GM18511 (cell line): Measurements from ENCODE around the gene CDON.

ENCODE experiments used
- ATAC-seq: cut with Tn5 transposase; IDR thresholded peaks from one replicate; pipeline ENCODE4 v1.9.1; 2021; ENCODE audit warnings: mild to moderate bottlenecking, moderate library complexity; ENCODE audit not compliant: unreplicated experiment

Gene CDON

DNA sequence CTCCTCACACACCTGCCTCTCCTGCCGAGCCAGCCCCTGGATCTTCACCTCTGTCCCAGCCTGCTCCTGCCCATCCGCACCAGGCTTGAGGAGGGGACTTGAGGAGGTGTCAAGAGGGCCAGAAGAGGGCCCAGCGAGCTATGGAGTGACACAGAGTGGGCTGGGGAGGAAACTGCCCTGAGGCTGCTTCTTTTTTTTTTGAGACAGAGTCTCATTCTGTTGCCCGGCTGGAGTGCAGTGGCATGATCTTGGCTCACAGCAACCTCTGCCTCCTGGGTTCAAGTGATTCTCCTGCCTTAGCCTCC is 21.9 kb upstream of the CDON start:
- no peak for ATAC-seq

DNA sequence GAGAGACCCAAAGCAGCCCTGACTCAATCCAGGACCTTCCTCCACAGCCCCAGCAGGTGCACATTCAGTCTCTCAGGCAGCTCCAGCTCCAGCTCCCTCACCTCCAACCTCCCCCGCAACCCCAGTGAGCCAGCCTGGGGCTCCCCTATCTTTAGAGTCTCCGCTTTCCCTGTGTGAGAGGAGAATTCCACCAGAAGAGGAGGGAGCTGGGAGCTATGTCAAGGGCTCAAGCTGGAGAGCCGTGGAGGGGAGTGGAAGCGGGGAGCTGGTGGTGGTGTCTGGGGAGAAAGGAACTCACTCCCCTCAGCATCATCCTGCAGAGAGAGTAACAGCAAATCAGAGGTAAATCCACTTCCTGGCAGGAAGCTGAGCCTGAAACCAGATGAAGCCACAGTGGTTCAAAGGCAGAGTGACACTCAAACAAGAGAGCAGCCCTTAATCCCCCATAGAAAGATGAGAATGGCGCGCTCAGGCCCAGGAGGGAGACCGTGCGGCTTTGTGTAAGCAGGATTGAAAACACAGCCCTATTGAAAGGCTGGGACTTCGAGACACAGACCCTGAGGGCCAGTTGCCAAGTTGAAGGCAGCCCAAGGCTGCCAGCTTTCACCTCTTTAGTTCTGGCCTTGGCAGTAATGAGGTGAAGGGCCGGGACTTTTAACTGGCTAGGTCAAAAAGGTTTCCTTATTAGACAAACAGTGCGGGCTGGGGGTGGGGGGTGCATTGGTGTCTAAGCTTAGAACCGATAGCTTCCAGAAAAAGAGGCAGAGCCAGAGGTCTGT is 21.4 kb upstream of the CDON start:
- no peak for ATAC-seq

DNA sequence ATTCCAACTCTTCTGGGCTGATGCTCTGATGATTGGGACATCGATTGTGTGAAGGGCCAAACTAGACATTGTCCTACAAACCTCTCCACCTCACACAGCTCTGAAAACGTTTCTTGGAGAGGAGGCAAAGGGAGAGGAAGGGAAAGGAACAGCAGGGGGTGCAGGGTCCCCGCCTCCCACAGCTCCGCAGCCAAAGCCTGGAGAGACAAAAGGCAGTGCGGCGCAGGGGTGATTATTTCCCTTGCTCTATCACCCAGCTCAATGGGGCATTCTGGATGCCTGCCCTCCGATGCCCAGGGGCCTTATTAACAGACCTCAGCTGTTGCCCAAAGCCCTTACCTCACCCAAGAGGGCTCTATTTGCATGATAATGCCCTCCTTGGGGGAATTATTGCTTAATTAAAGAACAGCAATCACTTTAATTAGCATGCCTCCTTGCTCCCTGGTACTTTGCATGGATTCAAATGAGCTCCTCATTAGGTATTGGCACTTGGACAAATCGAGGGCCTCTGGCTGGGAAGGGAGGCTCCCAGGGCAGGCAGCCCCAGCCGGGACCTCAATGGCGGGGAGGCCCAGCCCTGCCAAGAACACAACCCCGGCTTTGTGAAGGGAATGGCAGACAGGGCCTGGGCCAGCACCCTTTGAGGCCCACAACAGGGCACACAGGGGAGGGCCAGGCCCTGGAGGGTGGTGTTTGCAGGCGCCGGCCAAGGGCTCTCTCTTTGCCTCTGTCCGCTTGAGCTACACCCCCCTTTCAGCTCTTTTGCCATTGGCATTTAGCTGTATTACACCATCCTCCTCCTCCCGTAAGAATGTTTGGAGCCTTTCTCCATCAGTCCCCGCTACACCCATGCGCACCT is 19.8 kb upstream of the CDON start:
- no peak for ATAC-seq

DNA sequence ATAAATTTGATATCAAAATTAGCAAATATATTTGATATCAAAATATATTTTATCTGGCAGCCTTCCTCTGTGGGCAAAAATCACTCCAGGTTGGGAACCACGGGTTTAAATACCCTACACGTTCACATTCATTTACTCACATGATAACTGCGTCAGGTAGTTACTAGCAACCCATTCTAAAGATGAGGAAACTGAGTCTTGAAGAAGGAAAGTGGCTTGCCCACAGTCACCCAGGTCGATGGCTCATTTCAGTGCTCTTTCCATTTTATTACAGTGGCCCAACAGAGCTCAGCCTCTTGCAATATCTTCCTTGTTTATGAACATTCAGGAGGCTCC is 19.2 kb upstream of the CDON start:
- ATAC-seq = no peak

DNA sequence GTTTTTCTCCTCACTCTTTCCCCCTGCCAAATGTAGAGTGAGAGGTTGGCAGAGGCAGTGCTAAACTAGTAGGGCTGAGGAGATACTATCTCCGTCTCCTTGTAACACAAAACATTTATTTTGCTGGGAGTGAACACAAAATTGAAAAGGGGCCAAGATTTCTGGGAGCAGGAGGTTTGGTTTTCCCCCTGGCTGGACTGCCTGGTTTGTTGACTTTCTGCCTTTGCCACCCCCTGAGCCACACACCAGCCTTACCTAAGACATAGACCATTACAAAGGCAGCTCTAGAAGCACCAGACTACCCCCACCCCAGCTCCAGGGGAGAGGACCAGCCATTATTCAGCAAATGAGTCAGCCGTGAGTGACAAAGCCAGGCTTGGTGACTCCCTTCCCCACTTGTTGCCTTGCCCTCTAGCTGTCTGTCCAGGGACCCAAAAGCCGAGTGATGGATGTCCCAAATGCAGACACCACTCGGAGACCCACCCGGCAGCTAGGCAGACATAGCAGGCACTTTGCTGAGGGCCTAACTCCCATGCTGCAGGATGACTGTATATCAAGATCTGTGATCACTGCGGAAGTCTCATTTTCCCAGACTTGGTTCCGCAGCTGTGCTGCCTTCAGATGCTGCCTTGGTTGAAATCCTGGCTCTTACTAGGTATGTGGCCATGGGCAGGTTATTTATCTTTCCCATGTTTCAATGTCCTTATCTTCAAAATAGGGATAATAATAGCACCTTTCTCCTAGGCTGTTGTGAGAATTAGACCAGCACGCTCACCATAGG is 17.7 kb upstream of the CDON start:
- ATAC-seq = no peak

DNA sequence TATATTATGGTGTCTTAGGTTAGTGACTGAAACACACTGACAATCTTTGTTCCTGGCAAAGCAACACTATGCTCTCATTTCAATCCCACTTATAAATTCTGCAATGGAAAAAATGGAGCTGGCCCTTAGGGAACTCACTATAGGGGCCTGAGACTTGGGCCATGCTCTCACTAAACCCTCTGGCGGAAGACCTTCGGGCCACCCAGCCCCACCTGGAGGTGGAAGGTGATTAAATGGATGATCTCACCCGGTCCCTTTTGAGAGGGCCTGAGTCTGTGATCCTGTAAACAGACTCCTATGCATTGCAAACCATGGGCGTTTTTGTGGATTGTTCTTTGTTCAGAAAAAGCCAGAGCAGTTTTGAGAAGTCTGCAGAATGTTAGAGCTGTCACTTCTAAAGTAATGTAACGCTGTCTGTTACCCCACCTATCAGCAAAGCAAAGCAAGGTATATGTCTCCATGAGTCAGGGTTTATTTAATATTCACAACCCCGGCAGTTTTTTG is 17.0 kb upstream of the CDON start:
- ATAC-seq = no peak

DNA sequence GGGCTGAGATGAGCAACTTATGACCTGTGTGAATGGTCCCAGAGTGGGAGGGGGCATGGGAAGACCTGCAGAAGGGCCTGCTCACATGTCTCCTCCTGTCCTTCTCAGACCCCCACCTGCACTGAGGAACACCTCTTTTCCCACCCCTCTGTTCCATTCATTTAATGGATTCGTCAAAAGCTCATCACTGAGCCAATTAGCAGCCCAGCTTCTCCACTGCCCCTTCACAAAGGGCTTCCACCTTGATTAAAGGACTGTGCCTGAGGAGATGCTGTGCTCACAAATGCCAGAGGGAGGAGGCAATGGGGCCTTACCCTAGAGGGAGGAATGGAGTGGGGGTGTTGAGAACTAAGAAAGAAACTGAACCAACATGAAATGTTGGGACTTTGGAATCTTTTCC is 14.0 kb upstream of the CDON start:
- ATAC-seq = no peak

DNA sequence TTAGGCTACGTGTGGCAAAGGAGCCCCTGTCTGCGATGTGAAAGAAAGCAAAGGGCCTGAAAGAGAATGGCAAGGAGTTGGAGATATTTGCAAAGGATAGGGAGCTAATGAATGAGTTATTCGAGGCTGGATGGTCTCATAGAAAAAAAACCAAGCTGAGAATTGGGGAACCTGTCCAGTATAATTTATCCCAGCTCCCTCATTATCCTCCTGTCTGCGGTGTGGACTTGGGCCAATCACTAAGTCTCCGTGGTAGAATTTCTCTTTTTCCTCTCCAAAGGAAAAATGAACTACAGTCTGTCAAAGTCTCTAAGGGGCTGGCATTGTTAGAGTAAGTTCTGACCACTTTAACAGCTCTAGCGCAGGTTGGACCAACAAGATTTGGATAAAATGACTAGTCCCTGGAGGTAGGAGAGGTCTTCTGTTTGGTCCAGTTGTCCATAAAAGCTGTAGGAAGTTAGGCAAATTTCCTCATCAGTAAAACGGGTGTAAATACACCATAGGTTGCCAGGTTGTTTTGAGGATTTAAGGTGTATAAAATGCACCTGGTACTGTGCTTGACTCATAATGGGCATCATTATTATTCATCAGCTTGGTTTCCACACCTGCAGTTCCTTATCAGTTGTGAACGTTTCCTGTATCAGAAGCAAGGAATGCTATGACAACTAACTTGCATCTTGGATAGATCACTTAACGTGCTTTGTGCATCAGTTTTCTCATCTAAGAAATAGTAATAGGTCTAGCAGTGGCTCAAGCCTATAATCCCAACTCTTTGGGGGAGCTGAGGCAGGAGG is 10.3 kb upstream of the CDON start:
- ATAC-seq = no peak

DNA sequence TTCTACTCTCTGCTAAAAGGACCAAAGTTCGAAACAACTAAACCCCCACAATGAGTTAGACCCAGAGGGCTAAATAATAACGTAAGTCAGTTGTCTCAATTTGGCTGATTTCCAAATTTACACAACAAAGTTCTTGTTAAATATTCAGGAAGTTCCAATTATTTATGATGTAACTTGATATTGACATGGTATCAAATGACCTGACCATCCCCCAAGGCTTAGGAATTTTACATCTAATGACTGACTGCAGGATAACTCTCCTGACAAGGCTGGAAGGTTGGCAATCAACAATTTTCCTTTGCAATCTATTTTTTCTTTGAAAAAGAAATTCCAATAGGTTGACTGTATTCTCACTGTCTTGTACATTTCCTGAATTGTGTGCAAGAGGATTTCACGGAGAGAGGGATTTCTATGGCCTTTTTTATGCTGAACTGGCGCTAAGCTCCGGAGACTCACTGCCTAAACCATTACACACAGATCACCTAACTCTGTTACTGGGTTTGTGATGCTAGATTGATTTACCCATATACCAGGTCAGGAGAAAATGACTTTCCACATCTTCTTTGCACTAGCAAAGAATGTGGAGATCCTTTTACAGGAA is 9.6 kb upstream of the CDON start:
- no peak for ATAC-seq

DNA sequence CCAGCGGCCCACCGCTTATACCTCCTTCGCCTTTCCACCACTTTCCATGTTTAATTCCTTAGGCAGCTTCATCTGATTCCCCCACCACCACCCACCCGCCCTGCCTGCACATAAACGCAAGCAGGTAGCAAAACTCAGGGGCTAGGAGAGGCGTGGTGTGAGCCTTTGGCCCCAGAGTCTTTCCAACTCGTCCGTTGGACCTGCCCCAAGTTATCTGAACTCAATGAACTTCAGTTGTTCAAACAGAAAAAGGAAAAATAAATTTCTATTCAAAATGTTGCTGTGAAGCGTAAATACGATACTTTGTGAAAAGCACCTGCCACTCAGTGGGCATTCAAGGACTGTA is 814 bp upstream of the CDON start:
- ATAC-seq = no peak

DNA sequence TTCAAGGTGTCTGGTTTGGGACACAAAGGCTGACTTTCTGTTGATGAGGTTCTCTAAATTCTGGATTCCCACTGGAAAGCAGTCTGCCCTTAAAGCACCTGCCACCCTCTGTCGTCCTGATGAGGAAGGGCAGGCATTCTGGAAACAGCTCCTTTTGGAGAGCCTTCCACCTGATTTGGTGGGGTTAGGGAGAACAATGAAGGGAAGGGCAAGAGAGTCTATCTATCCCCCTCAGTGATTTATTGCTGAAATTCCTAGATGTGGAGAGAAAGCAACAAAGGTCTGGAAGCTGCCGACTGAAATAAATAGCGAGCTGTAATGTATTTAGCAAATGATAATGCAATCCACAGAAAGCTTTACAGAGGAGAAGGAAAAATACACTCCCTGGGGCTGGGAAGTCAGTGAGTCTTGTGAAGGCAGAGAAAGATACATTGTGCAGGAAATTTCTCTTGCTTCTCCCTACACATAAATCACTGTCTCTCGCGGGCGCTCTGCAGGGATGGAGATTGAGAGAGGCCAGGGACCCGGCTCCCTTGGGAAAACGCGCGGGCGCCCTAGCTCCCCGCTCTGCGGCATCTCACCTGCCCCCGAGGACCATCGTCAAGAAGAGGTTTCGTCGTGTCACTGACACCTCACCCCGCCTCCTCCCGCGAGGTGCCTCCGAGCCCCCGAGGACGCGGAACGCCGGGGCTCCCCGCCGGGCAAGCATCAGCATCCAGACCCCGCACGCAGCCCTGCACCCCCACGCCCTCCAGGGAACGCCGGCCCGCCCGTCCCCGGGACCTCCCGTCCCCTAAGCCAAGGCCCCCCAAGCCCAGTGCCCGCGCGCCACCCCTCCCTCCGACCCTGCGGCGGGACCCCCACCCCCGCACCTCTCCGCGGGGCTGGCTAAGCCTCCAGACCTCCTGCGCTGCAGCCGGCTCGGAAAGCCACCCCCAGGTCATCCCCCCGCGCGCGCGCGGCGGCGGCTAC is 673 bp downstream of the CDON start:
- peak; percentile 4 for ATAC-seq

DNA sequence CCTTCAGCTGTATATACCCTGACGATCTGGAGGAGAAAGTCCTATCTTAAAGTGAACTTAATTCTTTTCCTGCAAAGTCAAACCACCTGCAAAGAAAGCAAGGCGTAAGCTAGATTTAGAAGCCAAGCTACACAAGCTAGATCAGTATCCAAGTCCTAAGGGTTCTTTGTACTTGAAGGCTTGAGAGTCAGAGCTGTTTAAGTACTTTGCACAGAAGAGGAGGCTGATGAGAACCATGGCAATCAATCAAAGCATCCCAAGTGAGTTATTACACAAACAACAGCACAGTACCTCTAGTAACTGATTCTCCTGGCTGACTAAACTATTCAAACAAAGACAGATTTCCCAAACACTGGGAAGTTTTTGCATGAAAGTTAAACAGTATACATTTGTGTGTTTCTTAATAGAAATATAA is 1.9 kb downstream of the CDON start:
- ATAC-seq = no peak

DNA sequence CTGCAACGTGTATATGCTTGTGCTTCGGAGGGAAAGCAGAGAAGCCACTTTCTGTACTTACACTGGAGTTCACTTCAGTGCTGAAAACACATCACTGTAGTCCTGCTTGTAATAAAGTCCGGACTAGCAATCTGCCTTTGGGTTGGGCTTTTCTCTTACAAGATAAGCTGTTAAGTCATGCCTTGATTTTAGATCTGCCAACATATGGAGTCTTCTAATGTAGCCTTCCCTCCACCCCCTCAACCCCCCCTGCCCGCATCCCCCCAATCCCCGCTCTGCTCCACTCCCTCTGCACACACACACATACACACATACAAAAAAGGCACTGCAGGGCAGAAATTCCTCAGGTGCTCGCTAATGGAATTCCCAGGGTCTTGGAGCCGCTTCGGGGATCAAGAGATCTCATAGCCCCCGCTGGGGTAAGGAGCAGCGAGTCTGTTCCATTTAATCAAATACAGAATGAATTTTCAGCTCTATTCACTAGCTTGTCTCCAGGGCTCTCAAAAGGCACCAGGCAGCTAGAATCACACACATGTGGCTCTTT is 3.4 kb downstream of the CDON start:
- ATAC-seq = no peak

DNA sequence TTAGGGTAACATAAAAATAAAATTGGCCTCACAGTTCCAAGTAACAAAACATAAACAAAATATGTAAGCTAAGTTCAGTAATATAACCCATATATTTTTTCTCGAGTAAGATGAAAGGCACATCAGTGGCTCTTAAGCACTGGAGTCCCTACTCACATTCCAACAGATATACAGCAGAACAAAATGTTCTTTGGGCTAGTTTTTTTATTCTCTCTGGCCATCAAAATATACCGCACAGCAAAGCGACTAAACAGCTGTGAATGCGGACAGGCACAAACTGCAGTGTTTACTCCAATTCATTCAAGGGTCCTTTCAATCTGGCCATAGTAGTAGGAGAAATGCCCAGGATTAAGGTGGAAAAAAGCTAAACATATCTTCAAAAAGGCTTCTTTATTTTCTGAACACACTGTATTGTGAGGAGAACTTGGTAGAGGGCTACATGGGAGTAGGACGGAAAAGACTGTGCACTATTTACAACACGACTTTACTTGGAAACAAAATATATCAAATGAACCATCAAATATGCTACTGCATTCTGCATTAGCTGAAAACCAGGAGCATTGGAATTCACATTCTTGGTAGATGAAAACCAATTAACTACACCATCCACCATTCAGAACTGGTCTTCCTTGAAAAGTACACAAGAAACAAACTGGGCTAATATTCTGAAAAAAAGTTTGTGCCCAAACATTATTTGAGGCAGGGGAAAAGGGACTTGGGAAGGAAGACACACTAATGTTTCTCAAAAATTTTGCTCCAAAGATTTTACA is 4.4 kb downstream of the CDON start:
- no peak for ATAC-seq

DNA sequence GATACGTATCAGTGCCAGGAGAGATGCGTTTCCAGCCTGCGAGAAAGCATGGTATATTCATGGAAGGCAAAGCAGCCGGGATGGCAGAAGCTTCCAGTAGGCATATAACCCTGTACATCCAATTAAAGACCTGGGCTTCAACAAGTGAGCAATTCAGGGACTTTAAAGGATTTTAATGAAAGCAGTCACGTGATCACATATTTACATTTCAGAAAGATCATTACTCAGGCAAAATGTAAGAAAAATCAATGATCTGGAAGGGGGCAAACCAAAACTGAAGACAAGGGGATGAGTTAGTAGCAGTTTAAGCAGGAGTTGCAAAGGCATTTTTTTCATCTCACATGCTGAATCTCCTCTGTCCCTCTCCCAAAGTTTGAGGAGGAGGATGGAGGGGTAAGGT is 7.8 kb downstream of the CDON start:
- no peak for ATAC-seq

DNA sequence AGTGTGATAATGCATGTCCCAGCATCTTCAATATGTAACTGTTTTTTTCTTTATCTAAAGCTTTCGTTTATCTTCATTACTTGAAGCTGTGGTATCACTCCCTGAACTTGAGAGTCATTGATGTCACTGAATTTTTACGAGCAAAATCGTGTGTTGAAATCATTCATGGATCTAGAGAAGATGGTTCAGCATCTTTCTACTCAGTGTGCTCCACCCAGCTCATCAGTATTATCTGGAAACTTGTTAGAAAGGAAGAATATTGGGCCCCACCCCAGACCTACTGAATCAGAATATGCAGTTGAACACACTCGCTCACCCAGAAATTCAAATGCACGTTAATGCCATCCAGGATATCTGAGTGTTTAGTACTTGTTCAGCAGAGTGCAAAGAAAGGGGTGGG is 8.3 kb downstream of the CDON start:
- no peak for ATAC-seq

DNA sequence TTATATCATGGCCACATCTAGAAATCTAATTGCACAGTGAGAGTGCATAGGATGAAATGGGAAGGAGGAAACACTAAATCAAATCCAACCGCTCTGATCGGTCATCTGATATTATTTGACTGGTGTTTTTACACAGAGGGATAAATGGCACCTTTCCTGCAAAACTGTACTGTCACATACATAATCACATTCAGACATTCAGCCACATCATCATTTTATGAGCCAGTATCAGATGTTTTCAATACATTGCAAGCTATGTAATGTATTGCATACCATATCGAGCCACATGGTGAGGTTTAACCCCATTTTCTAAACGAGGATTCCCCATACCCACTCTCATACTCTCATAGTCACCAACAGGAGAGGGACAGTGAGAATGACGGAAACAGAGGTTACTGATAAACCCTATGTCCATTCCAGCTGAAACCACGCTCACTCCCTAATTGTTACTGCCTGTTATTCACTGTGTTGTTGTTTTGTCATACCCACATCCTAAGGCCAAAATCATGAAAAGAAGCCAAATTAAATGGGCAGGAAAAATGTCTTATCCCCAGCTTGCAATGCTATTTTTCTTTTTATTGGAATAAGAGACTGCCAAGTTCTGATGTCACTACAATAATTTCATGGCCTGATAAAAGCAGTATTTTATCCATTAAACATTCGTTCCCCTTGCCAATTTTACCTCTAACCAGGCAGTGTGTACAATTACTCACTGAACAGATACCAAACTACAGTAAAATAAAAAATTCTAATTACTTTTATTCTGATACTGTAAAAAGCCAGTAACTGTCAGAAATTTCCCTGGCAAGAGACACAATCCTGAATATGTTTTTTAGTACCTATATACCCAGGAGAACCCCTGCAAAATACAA is 9.0 kb downstream of the CDON start:
- ATAC-seq = no peak
